ENCODE results near the gene VANGL2. TPM values are rescaled to one million over a fixed set of nuclear protein-coding genes. Genes with fewer than 3 reads are reported as not detected.

VANGL2 gene
- total and polyA plus RNA-seq, 4 donors: 1.3 to 13.9 (median 2.2) TPM

DNA sequence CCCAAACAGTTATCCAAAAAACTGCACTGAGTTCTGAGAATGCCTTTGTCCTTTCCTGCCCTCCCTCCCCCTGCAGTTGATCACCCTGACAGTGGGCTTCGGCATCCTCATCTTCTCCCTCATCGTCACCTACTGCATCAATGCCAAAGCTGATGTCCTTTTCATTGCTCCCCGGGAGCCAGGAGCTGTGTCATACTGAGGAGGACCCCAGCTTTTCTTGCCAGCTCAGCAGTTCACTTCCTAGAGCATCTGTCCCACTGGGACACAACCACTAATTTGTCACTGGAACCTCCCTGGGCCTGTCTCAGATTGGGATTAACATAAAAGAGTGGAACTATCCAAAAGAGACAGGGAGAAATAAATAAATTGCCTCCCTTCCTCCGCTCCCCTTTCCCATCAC, 42.3 kb upstream of the VANGL2 start:
- WGBS, 2 donors: 86 to 90% methylated on average over 4 of the region's 4 CpGs

DNA sequence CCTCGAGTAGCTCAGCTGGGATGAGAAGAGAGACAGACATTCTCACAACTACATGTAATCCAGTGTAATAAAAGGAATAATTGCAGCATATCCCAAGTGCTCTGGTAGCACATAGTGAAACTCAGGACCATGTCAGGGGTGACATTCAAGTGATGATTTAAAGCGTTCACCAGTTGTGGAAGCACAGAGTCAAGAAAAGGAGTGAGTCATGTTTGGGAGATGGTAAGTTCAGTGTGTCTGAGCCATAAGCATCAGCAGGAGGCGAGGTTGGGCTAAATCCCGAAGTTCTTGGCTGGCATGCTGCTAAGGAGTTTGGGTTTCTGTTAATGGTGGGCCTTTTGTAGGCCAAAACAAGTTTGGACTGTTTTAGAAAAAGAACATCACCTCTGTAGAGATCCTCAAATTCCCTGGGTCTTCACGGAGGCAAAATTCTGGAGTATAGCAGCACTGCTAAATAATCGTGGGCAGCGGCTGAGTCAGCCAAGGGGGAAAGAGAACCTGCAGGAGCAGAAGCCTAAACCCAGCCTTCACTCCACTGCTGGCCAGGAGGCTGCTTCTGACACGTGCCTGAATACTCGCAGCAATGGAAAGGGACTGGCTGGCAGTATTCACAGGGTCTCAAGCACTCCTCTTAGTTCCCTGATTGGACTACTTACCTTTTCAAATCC, 40.7 kb upstream of the VANGL2 start:
- no peaks in the 10 kb centered on the region for H3K4me1 ChIP-seq (ENCODE audit: control insufficient read depth in 5 of 5, insufficient read depth in 5 of 5, low read length in 5 of 5)
- no peak overlapping the region for H3K27ac ChIP-seq (ENCODE audit: low read depth in 1 of 2, low read length in 1 of 2)
- TF ChIP-seq, protein P1, sequence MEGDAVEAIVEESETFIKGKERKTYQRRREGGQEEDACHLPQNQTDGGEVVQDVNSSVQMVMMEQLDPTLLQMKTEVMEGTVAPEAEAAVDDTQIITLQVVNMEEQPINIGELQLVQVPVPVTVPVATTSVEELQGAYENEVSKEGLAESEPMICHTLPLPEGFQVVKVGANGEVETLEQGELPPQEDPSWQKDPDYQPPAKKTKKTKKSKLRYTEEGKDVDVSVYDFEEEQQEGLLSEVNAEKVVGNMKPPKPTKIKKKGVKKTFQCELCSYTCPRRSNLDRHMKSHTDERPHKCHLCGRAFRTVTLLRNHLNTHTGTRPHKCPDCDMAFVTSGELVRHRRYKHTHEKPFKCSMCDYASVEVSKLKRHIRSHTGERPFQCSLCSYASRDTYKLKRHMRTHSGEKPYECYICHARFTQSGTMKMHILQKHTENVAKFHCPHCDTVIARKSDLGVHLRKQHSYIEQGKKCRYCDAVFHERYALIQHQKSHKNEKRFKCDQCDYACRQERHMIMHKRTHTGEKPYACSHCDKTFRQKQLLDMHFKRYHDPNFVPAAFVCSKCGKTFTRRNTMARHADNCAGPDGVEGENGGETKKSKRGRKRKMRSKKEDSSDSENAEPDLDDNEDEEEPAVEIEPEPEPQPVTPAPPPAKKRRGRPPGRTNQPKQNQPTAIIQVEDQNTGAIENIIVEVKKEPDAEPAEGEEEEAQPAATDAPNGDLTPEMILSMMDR (IDR thresholded peaks at IDR 0.05; ENCODE audit: control extremely low read depth, extremely low read depth): no peak
- WGBS, 2 donors: 91 to 94% methylated on average over 9 of the region's 9 CpGs
- no peak overlapping the region for H3K4me3 ChIP-seq
- peaks cover 0 to 2% (median 0%) of the 10 kb centered on the region in 4 donors for H3K9me3 ChIP-seq (ENCODE audit: control insufficient read depth in 4 of 4, insufficient read depth in 3 of 4, low read length in 3 of 4)
- DNase-seq (no peak), ATAC-seq (ENCODE audit: insufficient read depth, low FRiP score) (no peak)
- H3K9ac ChIP-seq (ENCODE audit: insufficient read depth in 1 of 2, low read length in 2 of 2): no peak overlapping the region
- no peaks in the 10 kb centered on the region for H3K27me3 ChIP-seq (ENCODE audit: control insufficient read depth in 3 of 3, insufficient read depth in 3 of 3, low read length in 2 of 3)
- H3K36me3 ChIP-seq (ENCODE audit: control insufficient read depth in 4 of 4, insufficient read depth in 4 of 4, low read length in 4 of 4): peaks cover 21 to 45% (median 27%) of the 10 kb centered on the region in 4 donors

More for the DNA sequence above, 42.3 kb upstream of the VANGL2 start:
- Histone ChIP-seq H3K27me3 (ENCODE audit: control insufficient read depth in 3 of 3, insufficient read depth in 3 of 3, low read length in 2 of 3) (no peaks in the 10 kb centered on the region), H3K4me1 (ENCODE audit: control insufficient read depth in 5 of 5, insufficient read depth in 5 of 5, low read length in 5 of 5) (no peaks in the 10 kb centered on the region), H3K9ac (ENCODE audit: insufficient read depth in 1 of 2, low read length in 2 of 2) (no peak overlapping the region), H3K9me3 (ENCODE audit: control insufficient read depth in 4 of 4, insufficient read depth in 3 of 4, low read length in 3 of 4) (peaks cover 0 to 5% (median 0%) of the 10 kb centered on the region in 4 donors), H3K27ac (ENCODE audit: low read depth in 1 of 2, low read length in 1 of 2) (no peak overlapping the region), H3K4me3 (no peak overlapping the region), H3K36me3 (ENCODE audit: control insufficient read depth in 4 of 4, insufficient read depth in 4 of 4, low read length in 4 of 4) (peaks cover 34 to 58% (median 41%) of the 10 kb centered on the region in 4 donors)
- TF ChIP-seq, protein P1 (IDR thresholded peaks at IDR 0.05; ENCODE audit: control extremely low read depth, extremely low read depth): no peak
- no peak for ATAC-seq (ENCODE audit: insufficient read depth, low FRiP score)
- no peak for DNase-seq

DNA sequence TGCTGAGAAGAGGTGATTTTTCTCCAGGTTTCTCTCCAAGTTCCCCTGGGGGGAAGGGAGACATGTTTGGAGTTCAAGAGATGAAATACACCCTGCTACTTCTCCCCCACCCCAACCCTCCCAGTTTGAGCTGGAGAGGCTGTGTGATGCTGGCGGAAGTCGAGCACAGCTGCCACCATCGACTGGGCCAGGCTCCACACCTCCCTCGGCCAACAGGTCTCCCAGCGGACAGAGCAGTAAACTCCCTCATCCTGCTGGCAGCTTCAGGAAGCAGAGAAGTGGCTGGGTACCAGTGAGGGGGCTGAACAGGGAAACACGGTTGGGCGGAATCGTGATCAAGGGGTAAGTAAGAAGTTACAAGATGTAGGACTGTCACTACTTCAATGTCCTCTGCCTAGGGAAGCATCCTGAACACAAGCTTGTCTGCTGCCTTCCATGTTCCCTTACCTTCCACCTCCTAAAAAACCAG, 40.1 kb upstream of the VANGL2 start:
- Histone ChIP-seq H3K9me3 (ENCODE audit: control insufficient read depth in 4 of 4, insufficient read depth in 3 of 4, low read length in 3 of 4) (peaks cover 0 to 2% (median 0%) of the 10 kb centered on the region in 4 donors), H3K27ac (ENCODE audit: low read depth in 1 of 2, low read length in 1 of 2) (no peak overlapping the region), H3K4me1 (ENCODE audit: control insufficient read depth in 5 of 5, insufficient read depth in 5 of 5, low read length in 5 of 5) (no peaks in the 10 kb centered on the region), H3K4me3 (no peak overlapping the region), H3K27me3 (ENCODE audit: control insufficient read depth in 3 of 3, insufficient read depth in 3 of 3, low read length in 2 of 3) (no peaks in the 10 kb centered on the region), H3K9ac (ENCODE audit: insufficient read depth in 1 of 2, low read length in 2 of 2) (no peak overlapping the region), H3K36me3 (ENCODE audit: control insufficient read depth in 4 of 4, insufficient read depth in 4 of 4, low read length in 4 of 4) (peaks cover 16 to 42% (median 23%) of the 10 kb centered on the region in 4 donors)
- DNase-seq (no peak), ATAC-seq (ENCODE audit: insufficient read depth, low FRiP score) (no peak)
- WGBS, 2 donors: 87 to 90% methylated on average over 8 of the region's 8 CpGs
- TF ChIP-seq, protein P1 (IDR thresholded peaks at IDR 0.05; ENCODE audit: control extremely low read depth, extremely low read depth): no peak
